Stimulated activated memory B cell treated with anti-CD40 and anti-IgM and Interleukin-4, amounts not matched to agents 10 μg/mL and 1 μg/mL and 100 μg/mL, for 72 hours (primary cell): ENCODE data around the gene NLRP12.
"Not testable (repeated sequence)": the region's sequence is repeated elsewhere in the genome, so short reads cannot be mapped to it uniquely, and the experiment has no call there.

Experiments used
- ATAC-seq: fragments of 150-1000 bp; cut with Tn5 transposase; 2 replicates; pipeline ENCODE4 v1.10.0; 2021
- H3K27ac Mint-ChIP-seq: one replicate; pipeline ENCODE4 v1.8.0; 2022; ENCODE audit warnings: mild to moderate bottlenecking, mixed read lengths
- H3K27me3 Mint-ChIP-seq: one replicate; pipeline ENCODE4 v1.8.0; 2022; ENCODE audit warnings: mixed read lengths
- H3K36me3 Mint-ChIP-seq: one replicate; pipeline ENCODE4 v1.8.0; 2022; ENCODE audit warnings: mixed read lengths
- H3K4me1 Mint-ChIP-seq: one replicate; pipeline ENCODE4 v1.8.0; 2022; ENCODE audit warnings: mixed read lengths
- H3K4me3 Mint-ChIP-seq: one replicate; pipeline ENCODE4 v1.8.0; 2022; ENCODE audit warnings: mild to moderate bottlenecking, moderate library complexity, mixed read lengths
- H3K9me3 Mint-ChIP-seq: one replicate; pipeline ENCODE4 v1.8.0; 2022; ENCODE audit warnings: mixed read lengths

NLRP12 gene

GRCh38 chr19:53774491-53774890 is 49.6 kb downstream of the NLRP12 start:
- H3K4me1 Mint-ChIP-seq, H3K9me3 Mint-ChIP-seq, H3K4me3 Mint-ChIP-seq, H3K27ac Mint-ChIP-seq, H3K27me3 Mint-ChIP-seq, ATAC-seq, H3K36me3 Mint-ChIP-seq: not testable (repeated sequence)

GRCh38 chr19:53773999-53774398 is 50.1 kb downstream of the NLRP12 start:
- Mint-ChIP-seq H3K27ac (no peak overlapping the region), H3K9me3 (no peaks in the 10 kb centered on the region), H3K27me3 (no peaks in the 10 kb centered on the region), H3K4me3 (no peak overlapping the region), H3K36me3 (no peaks in the 10 kb centered on the region), H3K4me1 (peaks cover 5% of the 10 kb centered on the region)
- ATAC-seq: no peak

- no peaks in the 10 kb centered on the region for H3K27me3 Mint-ChIP-seq
- H3K4me1 Mint-ChIP-seq: peaks cover 5% of the 10 kb centered on the region
- H3K27ac Mint-ChIP-seq: no peak overlapping the region
- ATAC-seq: no peak
- H3K36me3 Mint-ChIP-seq: no peaks in the 10 kb centered on the region
- H3K9me3 Mint-ChIP-seq: no peaks in the 10 kb centered on the region
- no peak overlapping the region for H3K4me3 Mint-ChIP-seq
Observed at GRCh38 chr19:53772943-53773342, 51.2 kb downstream of the NLRP12 start.

- no peaks in the 10 kb centered on the region for H3K9me3 Mint-ChIP-seq
- no peak overlapping the region for H3K4me3 Mint-ChIP-seq
- H3K36me3 Mint-ChIP-seq: no peaks in the 10 kb centered on the region
Observed at GRCh38 chr19:53771144-53771543, 53.0 kb downstream of the NLRP12 start.

GRCh38 chr19:53769696-53770309 is 54.3 kb downstream of the NLRP12 start:
- not testable (repeated sequence) for H3K4me3 Mint-ChIP-seq, H3K27ac Mint-ChIP-seq, H3K4me1 Mint-ChIP-seq, H3K9me3 Mint-ChIP-seq, ATAC-seq, H3K36me3 Mint-ChIP-seq, H3K27me3 Mint-ChIP-seq

More at GRCh38 chr19:53771144-53771543, 53.0 kb downstream of the NLRP12 start:
- no peak for ATAC-seq
- Mint-ChIP-seq H3K27me3 (no peaks in the 10 kb centered on the region), H3K4me1 (peaks cover 5% of the 10 kb centered on the region), H3K27ac (no peak overlapping the region)

- no peak overlapping the region for H3K4me3 Mint-ChIP-seq
- no peak for ATAC-seq
- peaks cover 5% of the 10 kb centered on the region for H3K4me1 Mint-ChIP-seq
- no peaks in the 10 kb centered on the region for H3K9me3 Mint-ChIP-seq
- H3K27ac Mint-ChIP-seq: no peak overlapping the region
- no peaks in the 10 kb centered on the region for H3K27me3 Mint-ChIP-seq
- H3K36me3 Mint-ChIP-seq: no peaks in the 10 kb centered on the region
Observed at GRCh38 chr19:53768401-53768800, 55.7 kb downstream of the NLRP12 start.

GRCh38 chr19:53758991-53759390 is 65.1 kb downstream of the NLRP12 start:
- H3K9me3 Mint-ChIP-seq, H3K27me3 Mint-ChIP-seq, H3K4me3 Mint-ChIP-seq, ATAC-seq, H3K36me3 Mint-ChIP-seq, H3K27ac Mint-ChIP-seq, H3K4me1 Mint-ChIP-seq: not testable (repeated sequence)
